OCI-LY1 (cell line): ENCODE results near the gene ELMO1.

Source experiments
- H2AFZ ChIP-seq: fragments of 200-600 bp; sonication (generic), shearing (Covaris generic); 2 replicates; pipeline ENCODE4 v1.6.0; 2014; ENCODE audit warnings: antibody characterized with exemption, mild to moderate bottlenecking, low read length
- H3F3A ChIP-seq: fragments of 200-600 bp; sonication (generic), shearing (Covaris generic); 2 replicates; pipeline ENCODE4 v1.6.0; 2014; ENCODE audit warnings: mild to moderate bottlenecking, antibody characterized with exemption, low read length, moderate library complexity; ENCODE audit not compliant: insufficient read depth
- H3K27ac ChIP-seq: fragments of 200-600 bp; sonication (generic); 2 replicates; pipeline ENCODE4 v1.5.1; 2014; ENCODE audit warnings: low read length, mixed run types, mild to moderate bottlenecking, low read depth; ENCODE audit not compliant: poor library complexity, severe bottlenecking
- H3K27me3 ChIP-seq: fragments of 200-600 bp; sonication (generic); 2 replicates; pipeline ENCODE4 v1.6.0; 2014; ENCODE audit warnings: antibody characterized with exemption, mild to moderate bottlenecking, low read length, moderate library complexity; ENCODE audit not compliant: insufficient read depth
- H3K36me3 ChIP-seq: fragments of 200-600 bp; sonication (generic); 2 replicates; pipeline ENCODE4 v1.6.1; 2014; ENCODE audit warnings: mild to moderate bottlenecking, antibody characterized with exemption, low read length, moderate library complexity, mixed read lengths; ENCODE audit not compliant: insufficient read depth
- H3K4me1 ChIP-seq: fragments of 200-600 bp; sonication (generic); 2 replicates; pipeline ENCODE4 v1.5.1; 2014; ENCODE audit warnings: mild to moderate bottlenecking, low read length, moderate library complexity; ENCODE audit not compliant: insufficient read depth, severe bottlenecking
- H3K4me2 ChIP-seq: fragments of 200-600 bp; sonication (generic), shearing (Covaris generic); 2 replicates; pipeline ENCODE4 v1.6.1; 2014; ENCODE audit warnings: low read length
- H3K4me3 ChIP-seq: fragments of 200-600 bp; sonication (generic); 2 replicates; pipeline ENCODE4 v1.5.1; 2014; ENCODE audit warnings: low read length, low read depth, mild to moderate bottlenecking, mixed read lengths; ENCODE audit not compliant: poor library complexity, severe bottlenecking
- H3K79me2 ChIP-seq: fragments of 200-600 bp; shearing (Covaris generic); 2 replicates; pipeline ENCODE4 v1.6.1; 2016; ENCODE audit warnings: mixed run types, low read length, mixed read lengths; ENCODE audit not compliant: insufficient read depth
- H3K9ac ChIP-seq: fragments of 200-600 bp; sonication (generic), shearing (Covaris generic); 2 replicates; pipeline ENCODE4 v1.6.1; 2014; ENCODE audit warnings: mild to moderate bottlenecking, low read length, mixed read lengths
- H3K9me2 ChIP-seq: fragments of 200-600 bp; sonication (generic), shearing (Covaris generic); 2 replicates; pipeline ENCODE4 v1.6.1; 2014; ENCODE audit warnings: low read depth, mild to moderate bottlenecking, low read length, mixed read lengths
- H3K9me3 ChIP-seq: fragments of 200-600 bp; shearing (Covaris generic); 2 replicates; pipeline ENCODE4 v1.6.1; 2014; ENCODE audit warnings: low read length, mixed read lengths
- H4K20me1 ChIP-seq: fragments of 200-600 bp; sonication (generic), shearing (Covaris generic); 2 replicates; pipeline ENCODE4 v1.6.0; 2016; ENCODE audit warnings: mild to moderate bottlenecking, low read length; ENCODE audit not compliant: insufficient read depth
- EZH2 ChIP-seq: fragments of 200-600 bp; sonication (generic), shearing (Covaris generic); IDR thresholded peaks from 2 replicates; pipeline ENCODE4 v1.8.0; 2017; ENCODE audit warnings: borderline replicate concordance, mixed run types, mild to moderate bottlenecking, antibody characterized with exemption, low read length, moderate library complexity, mixed read lengths
- TF ChIP-seq, protein P1 (sequence below): fragments of 200-600 bp; sonication (generic), shearing (Covaris generic); IDR thresholded peaks from 2 replicates; pipeline ENCODE4 v1.5.1; 2017; ENCODE audit warnings: mild to moderate bottlenecking, antibody characterized with exemption, low read length, moderate library complexity, mixed read lengths

The ELMO1 gene

DNA sequence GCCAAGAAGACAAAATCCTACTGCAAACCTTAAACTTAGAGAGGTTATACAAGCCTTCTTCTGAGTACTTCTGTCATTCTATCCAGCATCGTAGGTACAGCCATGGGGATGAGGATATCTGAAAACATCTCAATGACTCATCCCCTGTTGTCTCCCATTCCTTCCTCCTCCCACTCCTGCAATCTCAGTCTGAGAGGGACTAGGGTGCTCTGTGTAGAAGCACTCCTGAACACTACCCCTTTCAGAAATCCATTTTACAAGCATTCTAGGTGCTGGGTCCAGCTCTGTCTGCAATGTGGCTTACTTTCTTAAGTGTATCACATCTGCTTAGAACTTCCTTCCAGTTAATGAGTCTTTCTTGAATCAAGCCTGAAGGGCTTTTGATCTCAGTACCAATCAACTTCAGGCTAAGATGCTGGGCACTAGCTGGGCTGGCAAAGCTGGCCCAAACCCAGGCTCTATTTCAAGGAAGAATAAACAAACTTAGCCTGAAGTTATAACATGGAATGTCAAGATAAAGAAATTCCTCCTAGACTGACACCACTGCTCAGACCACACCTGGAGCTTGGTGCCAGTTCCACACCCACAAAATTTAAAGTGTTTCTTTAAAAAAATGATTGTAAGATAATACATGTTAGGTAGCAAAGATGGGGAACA, 454.1 kb downstream of the ELMO1 start:
- no peak overlapping the region for H3K4me3 ChIP-seq
- H3K9ac ChIP-seq = no peak overlapping the region
- H3K4me1 ChIP-seq = no peaks in the 10 kb centered on the region
- no peak overlapping the region for H3K27ac ChIP-seq
- H3K36me3 ChIP-seq = peaks cover 13% of the 10 kb centered on the region; the same call in 1 of the 2 replicates
- H3F3A ChIP-seq = no peaks in the 10 kb centered on the region
- no peaks in the 10 kb centered on the region for H3K9me2 ChIP-seq
- H3K27me3 ChIP-seq = no peaks in the 10 kb centered on the region
- no peak overlapping the region for H2AFZ ChIP-seq
- TF ChIP-seq, protein P1, sequence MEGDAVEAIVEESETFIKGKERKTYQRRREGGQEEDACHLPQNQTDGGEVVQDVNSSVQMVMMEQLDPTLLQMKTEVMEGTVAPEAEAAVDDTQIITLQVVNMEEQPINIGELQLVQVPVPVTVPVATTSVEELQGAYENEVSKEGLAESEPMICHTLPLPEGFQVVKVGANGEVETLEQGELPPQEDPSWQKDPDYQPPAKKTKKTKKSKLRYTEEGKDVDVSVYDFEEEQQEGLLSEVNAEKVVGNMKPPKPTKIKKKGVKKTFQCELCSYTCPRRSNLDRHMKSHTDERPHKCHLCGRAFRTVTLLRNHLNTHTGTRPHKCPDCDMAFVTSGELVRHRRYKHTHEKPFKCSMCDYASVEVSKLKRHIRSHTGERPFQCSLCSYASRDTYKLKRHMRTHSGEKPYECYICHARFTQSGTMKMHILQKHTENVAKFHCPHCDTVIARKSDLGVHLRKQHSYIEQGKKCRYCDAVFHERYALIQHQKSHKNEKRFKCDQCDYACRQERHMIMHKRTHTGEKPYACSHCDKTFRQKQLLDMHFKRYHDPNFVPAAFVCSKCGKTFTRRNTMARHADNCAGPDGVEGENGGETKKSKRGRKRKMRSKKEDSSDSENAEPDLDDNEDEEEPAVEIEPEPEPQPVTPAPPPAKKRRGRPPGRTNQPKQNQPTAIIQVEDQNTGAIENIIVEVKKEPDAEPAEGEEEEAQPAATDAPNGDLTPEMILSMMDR = no peak
- TF ChIP-seq EZH2 = no peak
- no peaks in the 10 kb centered on the region for H3K9me3 ChIP-seq
- no peaks in the 10 kb centered on the region for H3K79me2 ChIP-seq
- H4K20me1 ChIP-seq = no peaks in the 10 kb centered on the region
- no peak overlapping the region for H3K4me2 ChIP-seq

DNA sequence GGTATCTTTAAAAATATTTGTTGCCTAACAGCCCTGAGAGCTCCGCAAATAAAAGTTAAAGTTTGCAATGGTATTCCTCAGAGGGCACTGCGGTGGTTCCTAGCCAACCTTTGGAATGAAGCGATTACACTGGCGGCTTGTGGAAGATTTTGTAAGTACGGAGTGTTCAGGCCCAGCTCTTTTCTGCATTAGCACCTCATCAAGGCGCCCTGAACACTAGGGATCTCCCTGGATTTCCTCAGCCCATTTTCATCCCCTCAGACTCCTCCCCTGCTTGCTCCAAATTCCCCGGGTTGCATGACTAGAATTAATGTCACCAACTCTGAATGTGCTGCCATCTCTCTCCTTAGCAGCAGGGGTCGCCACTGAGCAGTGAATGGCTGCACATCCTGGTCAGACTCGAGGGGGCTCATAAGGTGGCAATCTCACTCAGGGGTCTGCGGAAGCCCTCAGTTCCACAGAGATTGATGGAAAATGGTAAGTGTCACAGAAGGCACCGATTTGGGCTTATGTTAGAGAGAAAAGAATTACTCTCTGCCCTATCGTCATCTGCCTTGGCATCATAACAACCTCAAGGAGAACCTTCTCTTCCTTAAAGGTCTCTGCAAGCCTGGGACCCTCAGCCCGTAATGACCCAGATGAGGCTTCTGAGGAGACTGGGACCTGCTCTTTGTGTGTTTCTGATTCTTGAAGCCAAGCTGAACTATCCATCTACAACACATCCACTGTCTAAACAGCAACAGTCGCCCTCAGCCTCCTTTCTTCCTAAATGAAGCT, 461.5 kb downstream of the ELMO1 start:
- Histone ChIP-seq H3K27me3 (no peaks in the 10 kb centered on the region), H3K4me1 (peaks cover 18% of the 10 kb centered on the region), H3K9me2 (no peaks in the 10 kb centered on the region), H3K36me3 (no peaks in the 10 kb centered on the region), H3K27ac (no peak overlapping the region), H3K4me2 (no peak overlapping the region; the same call in 1 of the 2 replicates), H3K9ac (no peak overlapping the region), H3K79me2 (no peaks in the 10 kb centered on the region; the same call in 1 of the 2 replicates), H3F3A (peaks cover 5% of the 10 kb centered on the region; the same call in 1 of the 2 replicates), H3K4me3 (no peak overlapping the region), H3K9me3 (no peaks in the 10 kb centered on the region), H4K20me1 (no peaks in the 10 kb centered on the region), H2AFZ (no peak overlapping the region)
- TF ChIP-seq EZH2 = no peak
- TF ChIP-seq, protein P1 = peak; percentile 98

DNA sequence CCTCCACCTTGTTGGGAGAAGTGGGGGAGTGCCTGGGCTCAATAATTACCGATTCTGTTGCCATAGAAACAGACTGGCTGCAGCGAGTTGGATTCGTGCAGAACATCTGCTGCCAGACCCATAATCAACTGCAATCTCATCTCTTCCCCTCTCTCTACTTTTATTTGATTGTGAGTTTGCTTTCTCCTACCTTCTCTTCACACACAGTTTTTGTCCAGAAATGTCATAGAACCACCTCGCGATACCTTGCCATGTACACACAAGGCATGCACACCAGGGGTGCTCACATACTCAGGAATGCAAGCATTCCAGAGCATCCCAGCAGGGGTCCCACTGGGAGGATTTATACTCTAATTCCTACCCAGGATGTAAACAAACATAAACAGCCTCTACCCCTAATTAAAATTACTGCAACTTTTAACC, 462.1 kb downstream of the ELMO1 start:
- Histone ChIP-seq H3F3A (peaks cover 5% of the 10 kb centered on the region; the same call in 1 of the 2 replicates), H4K20me1 (no peaks in the 10 kb centered on the region), H3K9ac (no peak overlapping the region), H3K36me3 (no peaks in the 10 kb centered on the region), H3K4me2 (no peak overlapping the region), H3K9me3 (no peaks in the 10 kb centered on the region), H3K4me3 (no peak overlapping the region), H2AFZ (no peak overlapping the region), H3K79me2 (no peaks in the 10 kb centered on the region; the same call in 1 of the 2 replicates), H3K27ac (no peak overlapping the region), H3K9me2 (no peaks in the 10 kb centered on the region), H3K27me3 (no peaks in the 10 kb centered on the region), H3K4me1 (peaks cover 18% of the 10 kb centered on the region)
- no peak for TF ChIP-seq EZH2
- TF ChIP-seq, protein P1 = no peak
